NCI-H187 (cell line): ENCODE results near the gene RNGTT.
"Not testable (repeated sequence)": the region's sequence is repeated elsewhere in the genome, so short reads cannot be mapped to it uniquely, and the experiment has no call there.

Experiments
- DNase-seq, 2 experiments: peaks; one replicate each; lab custom pipeline; 2025; lab: John Stamatoyannopoulos, UW

RNGTT gene

DNA sequence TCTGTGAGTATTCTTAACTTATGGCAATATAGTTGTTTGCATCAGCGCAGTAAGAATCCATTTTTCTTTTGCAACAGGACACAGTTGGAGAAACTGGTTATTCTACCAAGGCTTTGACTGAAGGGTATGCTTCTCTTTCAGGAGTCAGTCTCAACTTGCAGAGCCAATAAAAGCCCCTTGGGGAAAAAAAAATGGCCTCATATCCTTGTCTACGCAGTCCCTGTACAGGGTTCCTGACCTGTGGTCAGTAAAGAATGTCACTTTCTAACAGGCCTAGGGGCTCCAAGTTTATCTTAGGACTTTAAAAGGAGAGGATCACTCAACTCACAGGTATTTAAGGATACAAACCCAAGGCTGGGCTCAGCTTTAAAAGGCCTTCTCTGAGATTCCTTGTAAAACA is 6.9 kb upstream of the RNGTT start:
- DNase-seq, result no peak

- DNase-seq, result not testable (repeated sequence)
Observed at GRCh38 chr6:88969255-88969654, 5.8 kb upstream of the RNGTT start.

- DNase-seq, result no peak
Observed at GRCh38 chr6:88967891-88968290, 4.5 kb upstream of the RNGTT start.

GRCh38 chr6:88965691-88966090 is 2.3 kb upstream of the RNGTT start:
- no peak for DNase-seq

DNA sequence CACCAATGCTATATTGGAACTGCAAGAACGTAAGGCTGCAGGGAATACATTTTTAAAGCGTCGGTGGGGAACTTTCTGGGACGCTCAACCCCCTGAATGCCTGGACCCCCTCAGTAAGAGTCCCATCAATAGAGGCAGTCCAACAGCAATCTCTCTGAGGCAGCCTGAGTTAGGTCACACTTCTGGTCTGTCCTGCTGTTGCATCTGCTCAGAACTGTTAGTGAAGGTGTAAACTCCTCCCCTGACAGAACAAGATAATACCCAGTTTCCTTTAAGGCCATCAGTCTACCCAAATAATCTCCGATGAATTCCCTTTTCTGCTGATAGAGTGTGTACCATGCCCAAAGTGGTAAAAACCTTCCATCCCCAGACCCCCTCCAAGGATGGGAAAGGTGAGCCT is 1.1 kb upstream of the RNGTT start:
- DNase-seq, result no peak

DNA sequence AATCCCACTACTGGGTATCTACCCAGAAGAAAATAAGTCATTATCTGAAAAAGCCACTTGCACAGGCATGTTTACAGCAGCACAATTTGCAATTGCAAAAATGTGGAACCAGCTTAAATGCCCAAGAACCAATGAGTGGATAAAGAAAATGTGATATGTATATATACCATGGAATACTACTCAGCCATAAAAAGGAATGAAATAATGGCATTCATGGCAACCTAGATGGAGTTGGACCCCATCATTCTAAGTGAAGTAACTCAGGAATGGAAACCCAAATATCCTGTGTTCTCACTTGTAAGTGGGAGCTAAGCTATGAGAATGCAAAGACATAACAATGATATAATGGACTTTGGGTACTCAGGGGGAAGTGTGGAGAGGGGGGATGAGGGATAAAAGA is 4.6 kb downstream of the RNGTT start:
- no peak for DNase-seq

DNA sequence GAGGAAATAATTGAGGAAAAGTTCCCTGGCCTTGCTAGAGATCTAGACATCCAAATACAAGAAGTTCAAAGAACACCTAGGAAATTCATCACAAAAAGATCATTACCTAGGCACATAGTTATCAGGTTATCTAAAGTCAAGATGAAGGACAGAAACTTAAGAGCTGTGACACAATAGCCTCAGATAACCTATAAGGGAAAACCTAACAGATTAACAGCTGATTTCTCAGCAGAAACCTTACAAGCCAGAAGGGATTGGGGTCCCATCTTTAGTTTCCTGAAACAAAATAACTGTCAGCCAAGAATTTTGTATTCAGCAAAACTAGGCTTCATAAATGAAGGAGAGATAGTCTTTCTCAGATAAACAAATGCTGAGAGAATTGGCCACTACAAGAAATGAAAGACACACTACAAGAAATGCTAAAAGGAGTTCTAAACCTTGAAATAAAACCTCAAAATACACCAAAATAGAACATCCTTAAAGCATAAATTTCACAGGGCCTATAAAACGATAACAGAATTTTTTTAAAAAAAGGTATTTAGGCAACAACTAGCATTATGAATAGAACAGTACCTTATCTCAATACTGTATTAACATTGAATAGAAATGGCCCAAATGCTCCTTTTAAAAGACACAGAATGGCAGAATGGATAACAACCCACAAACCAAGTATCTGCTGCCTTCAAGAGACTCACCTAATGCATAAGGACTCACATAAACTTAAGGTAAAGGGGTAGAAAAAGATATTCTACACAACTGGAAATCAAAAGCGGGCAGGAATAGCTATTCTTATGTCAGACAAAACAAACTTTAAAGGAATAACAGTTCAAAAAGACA is 9.7 kb downstream of the RNGTT start:
- DNase-seq, result no peak

- DNase-seq, result no peak
Observed at GRCh38 chr6:88952065-88952704, 11.2 kb downstream of the RNGTT start.

DNA sequence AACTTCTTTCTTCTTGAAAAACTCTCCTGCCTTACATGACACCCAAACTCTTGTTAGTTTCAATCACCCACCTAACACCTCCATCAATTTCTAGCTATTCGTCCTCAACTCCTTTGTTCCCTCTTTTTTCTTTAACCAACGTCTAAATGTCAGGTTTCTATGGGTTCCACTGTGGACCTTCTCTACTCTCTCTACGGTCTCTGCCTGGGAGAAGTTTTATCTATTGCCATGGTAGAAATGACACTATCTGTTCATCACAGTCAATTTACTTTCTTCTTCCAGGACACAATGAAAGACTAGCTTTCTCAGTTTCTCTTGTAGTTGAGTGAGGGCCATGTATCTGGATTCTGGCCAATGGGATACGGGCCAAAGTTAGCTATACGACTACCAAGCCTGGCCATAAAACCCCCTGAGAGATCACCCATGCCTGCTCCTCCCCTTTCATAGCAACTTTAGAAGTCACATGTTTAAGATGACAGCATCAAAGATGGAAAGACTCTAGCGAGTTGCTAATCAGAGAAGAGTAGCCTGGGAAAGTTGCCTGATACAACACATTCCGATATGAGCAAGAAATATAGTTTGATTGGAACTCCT is 17.9 kb downstream of the RNGTT start:
- DNase-seq, result no peak

- no peak for DNase-seq
Observed at GRCh38 chr6:88933521-88933920, 29.9 kb downstream of the RNGTT start.

DNA sequence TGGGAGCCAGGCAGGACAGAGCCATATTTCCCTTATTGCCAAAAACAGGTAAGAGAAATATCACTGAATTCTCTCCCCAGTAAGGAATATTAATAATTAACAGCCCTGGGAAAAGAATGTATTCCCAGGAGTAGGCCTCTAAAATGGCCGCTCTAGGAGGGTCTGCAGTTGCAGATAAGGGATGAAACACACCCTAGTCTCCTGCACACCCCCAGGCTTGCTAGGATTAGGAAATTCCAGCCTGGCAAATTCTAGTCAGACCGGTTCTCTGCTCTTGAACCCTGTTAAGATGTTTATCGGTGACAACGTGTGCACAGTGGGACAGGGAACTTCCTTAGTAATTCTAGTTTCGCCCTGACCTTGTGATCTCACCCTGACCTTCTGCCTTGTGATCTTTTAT is 31.4 kb downstream of the RNGTT start:
- not testable (repeated sequence) for DNase-seq

GRCh38 chr6:88922775-88923548 is 40.5 kb downstream of the RNGTT start:
- no peak for DNase-seq

GRCh38 chr6:88921734-88922133 is 41.7 kb downstream of the RNGTT start:
- no peak for DNase-seq

GRCh38 chr6:88920774-88921733 is 42.4 kb downstream of the RNGTT start:
- no peak for DNase-seq

DNA sequence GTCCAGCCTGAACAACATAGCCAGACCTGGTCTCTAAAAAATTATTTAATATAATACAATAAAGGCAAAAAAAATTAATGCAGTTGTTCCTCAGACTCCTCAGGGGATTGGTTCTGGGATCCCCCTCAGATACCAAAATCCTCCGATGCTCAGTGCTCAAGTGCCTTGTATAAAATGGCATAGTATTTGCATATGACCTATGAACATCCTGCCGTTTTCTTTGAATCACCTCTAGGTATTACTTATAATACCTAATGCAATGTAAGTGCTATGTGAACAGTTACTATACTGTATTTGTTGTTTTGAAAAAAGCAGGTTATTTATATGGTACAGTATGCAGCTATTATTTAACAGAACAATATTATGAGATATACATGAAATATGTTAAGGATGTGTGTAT is 43.3 kb downstream of the RNGTT start:
- no peak for DNase-seq

- no peak for DNase-seq
Observed at GRCh38 chr6:88919032-88919431, 44.4 kb downstream of the RNGTT start.

GRCh38 chr6:88916615-88917208 is 46.7 kb downstream of the RNGTT start:
- DNase-seq, result no peak

- DNase-seq, result no peak
Observed at GRCh38 chr6:88914895-88915598, 48.4 kb downstream of the RNGTT start.

GRCh38 chr6:88914180-88914579 is 49.2 kb downstream of the RNGTT start:
- DNase-seq, result no peak

- DNase-seq, result no peak
Observed at GRCh38 chr6:88913471-88913870, 49.9 kb downstream of the RNGTT start.
